Fibroblast of the aortic adventitia (primary cell): ENCODE measurements around the gene FLNB. TPM values are rescaled to one million over a fixed set of nuclear protein-coding genes. Genes with fewer than 3 reads are reported as not detected.

Source experiments
- DNase-seq: peaks from one replicate; pipeline ENCODE4 v3.0.0-alpha.2; 2010; ENCODE audit warnings: low read depth
- H3K4me3 ChIP-seq: 2 replicates; pipeline ENCODE4 v1.5.1; 2011; ENCODE audit warnings: low read depth, mild to moderate bottlenecking, control low read depth, low read length, moderate library complexity
- CTCF ChIP-seq: IDR thresholded peaks from 2 replicates; pipeline ENCODE4 v1.5.1; 2011; ENCODE audit warnings: mild to moderate bottlenecking, low read length, control low read depth, inconsistent platforms; ENCODE audit not compliant: insufficient read depth
- total RNA-seq: library from RNA; depleted of rRNA; stranded (reverse); fragments of >200 nt; gene quantifications from 2 replicates; pipeline ENCODE4 v1.2.3, GENCODE V29; 2012; ENCODE audit warnings: low replicate concordance

FLNB gene
- total RNA-seq, 1 donor, result 69.0 TPM

GRCh38 chr3:58131101-58131825 lies 123.0 kb downstream of the FLNB start:
- H3K4me3 ChIP-seq, result no peak overlapping the region
- no peak for TF ChIP-seq CTCF
- DNase-seq, result no peak

DNA sequence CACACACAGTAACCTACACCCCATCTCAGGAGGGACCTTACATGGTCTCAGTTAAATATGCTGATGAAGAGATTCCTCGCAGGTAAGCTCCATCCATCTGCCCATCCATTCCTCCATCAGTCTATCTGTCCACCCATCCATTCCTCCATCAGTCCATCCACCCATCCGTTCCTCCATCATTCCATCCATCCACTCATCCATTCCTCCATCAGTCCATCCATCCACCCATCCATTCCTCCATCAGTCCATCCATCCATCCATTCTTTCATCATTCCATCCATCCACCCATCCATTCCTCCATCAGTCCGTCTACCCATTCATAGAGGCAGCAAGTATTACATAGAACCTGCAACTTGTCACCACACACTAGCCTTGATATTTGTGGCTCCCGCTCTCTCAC lies 124.6 kb downstream of the FLNB start:
- no peak for TF ChIP-seq CTCF
- DNase-seq, result no peak
- H3K4me3 ChIP-seq, result no peak overlapping the region

DNA sequence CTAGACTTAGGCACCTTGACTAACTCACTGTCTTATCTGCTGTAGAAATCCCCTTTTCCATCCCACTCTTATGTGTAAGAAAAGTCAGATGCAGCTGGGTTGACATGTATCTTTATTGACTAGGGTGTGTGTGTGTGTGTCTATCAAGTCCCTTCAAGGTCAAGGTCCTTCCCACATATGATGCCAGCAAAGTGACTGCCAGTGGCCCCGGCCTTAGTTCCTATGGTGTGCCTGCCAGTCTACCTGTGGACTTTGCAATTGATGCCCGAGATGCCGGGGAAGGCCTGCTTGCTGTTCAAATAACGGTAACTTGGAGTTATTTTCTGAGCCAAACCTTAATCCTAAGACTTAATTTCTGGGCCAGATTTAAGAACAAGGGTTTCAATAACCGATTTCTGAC lies 126.2 kb downstream of the FLNB start:
- no peak for TF ChIP-seq CTCF
- DNase-seq, result no peak
- H3K4me3 ChIP-seq, result no peak overlapping the region

DNA sequence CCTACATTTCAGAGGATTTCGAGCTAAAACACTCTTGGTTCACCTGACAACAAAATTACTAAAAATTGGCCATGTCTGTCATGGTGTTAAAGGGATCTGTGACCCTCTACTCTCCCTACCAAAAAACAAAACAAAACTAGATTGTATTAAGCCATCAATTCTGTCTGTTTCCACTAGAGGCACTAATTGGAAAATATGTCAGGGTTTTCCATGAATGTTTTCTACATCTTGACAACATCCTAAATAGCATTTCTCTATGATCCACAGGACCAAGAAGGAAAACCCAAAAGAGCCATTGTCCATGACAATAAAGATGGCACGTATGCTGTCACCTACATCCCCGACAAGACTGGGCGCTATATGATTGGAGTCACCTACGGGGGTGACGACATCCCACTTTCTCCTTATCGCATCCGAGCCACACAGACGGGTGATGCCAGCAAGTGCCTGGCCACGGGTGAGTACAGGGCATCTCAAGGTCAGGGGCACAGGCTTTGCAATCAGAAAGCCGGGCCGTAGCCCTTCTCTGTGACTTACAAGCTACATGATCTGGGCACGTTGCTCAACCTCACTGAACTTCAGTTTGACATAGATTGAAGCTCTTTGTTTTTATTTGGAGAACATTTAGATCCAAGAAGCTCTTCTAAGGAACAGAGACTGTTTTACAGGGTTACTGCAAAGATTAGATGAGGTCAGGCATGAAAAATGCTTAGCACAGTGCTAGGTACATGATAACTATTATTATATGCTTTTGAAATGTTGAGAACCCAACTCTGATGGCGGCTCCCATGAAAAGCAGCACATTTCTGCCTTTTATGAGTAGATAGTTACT lies 127.7 kb downstream of the FLNB start:
- peak; percentile 51 for TF ChIP-seq CTCF
- peak; percentile 41 for DNase-seq
- H3K4me3 ChIP-seq, result no peak overlapping the region

DNA sequence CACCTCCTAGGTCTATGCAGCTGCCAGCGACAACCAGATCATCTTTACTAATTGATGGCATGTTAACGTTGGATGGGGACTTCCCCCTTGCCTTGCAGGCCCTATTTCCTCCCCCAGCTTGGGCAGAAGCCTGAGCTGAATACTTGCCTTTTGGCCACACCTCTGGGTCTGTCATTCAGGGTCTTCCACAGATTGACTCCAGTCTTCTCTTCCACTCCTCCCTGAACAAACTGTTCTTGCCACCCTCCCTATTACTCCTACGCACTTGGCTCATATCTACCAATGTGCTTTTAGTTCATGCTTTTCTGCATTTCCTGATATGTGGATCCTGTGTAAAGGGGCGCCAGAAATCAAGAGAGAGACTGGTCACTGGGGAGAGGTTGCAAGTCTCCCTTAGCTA lies 129.1 kb downstream of the FLNB start:
- TF ChIP-seq CTCF, result no peak
- no peak overlapping the region for H3K4me3 ChIP-seq

DNA sequence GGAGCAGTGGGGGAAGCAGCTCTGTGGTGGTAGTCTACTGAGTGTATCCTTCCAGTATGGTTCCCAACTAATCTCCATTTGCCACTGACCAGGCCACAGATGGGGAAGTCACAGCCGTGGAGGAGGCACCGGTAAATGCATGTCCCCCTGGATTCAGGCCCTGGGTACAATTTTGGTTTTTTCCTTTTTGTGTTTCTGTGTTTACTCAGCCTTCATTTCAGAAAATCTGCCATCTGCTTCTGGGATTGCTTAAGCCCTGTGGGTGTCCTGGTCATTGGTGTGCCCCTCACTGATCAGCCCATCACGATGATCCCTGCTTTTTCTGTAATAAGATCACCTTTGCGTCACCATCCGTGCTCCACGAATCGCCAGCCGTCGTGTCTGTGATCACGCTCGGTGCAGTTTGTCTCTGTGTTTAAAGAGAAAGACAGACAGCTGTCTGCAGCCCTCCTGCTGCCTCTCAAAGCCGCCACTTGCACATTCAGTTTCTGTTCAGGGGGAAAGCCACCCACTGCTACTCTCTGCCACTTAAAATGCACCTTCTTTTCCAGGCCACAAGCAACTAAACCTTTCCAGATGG lies 133.6 kb downstream of the FLNB start:
- TF ChIP-seq CTCF, result no peak
- H3K4me3 ChIP-seq, result no peak overlapping the region
- DNase-seq, result no peak

More for the DNA sequence above, 129.1 kb downstream of the FLNB start:
- no peak for DNase-seq
